Uterus (tissue), 2 donors: ENCODE results near the gene SREBF1.

Source experiments
- CTCF ChIP-seq, 4 experiments: fragments of 200-600 bp in 2 of 4; fragments of 450-650 bp in 2 of 4; sonication (generic) in 2 of 4; IDR thresholded peaks; one replicate each; pipeline ENCODE4 v1.5.1; 2016 to 2019; ENCODE audit warnings: antibody characterized with exemption in 4 of 4, mild to moderate bottlenecking in 2 of 4, moderate library complexity in 1 of 4
- POLR2A ChIP-seq, 2 donors: fragments of 450-650 bp; IDR thresholded peaks; one replicate each; pipeline ENCODE4 v1.6.1; 2016; ENCODE audit warnings: antibody characterized with exemption in 2 of 2, mild to moderate bottlenecking in 1 of 2, moderate library complexity in 1 of 2

- TF ChIP-seq CTCF (IDR thresholded peaks at IDR 0.05) (no peak), POLR2A (IDR thresholded peaks at IDR 0.05) (no peak)
Observed at GRCh38 chr17:17765359-17766076, 71.3 kb downstream of the SREBF1 start.
